Upper lobe of left lung (tissue), 4 donors: ENCODE measurements around the gene MBL2.

Experiments
- EP300 ChIP-seq, 4 donors: sonication (generic); formaldehyde crosslinking; IDR thresholded peaks; one replicate each; pipeline ENCODE4 v1.5.1; 2017; ENCODE audit warnings: antibody characterized with exemption in 4 of 4, control low read depth in 2 of 4
- POLR2A ChIP-seq, 4 donors: fragments of 450-650 bp; IDR thresholded peaks; one replicate each; pipeline ENCODE4 v1.5.1; 2016 to 2017; ENCODE audit warnings: antibody characterized with exemption in 4 of 4, mild to moderate bottlenecking in 2 of 4
- POLR2AphosphoS5 ChIP-seq, 2 donors: sonication (generic); formaldehyde crosslinking; IDR thresholded peaks; one replicate each; pipeline ENCODE4 v1.5.1; 2017; ENCODE audit warnings: antibody characterized with exemption in 2 of 2
- TF ChIP-seq, protein P1 (sequence below), 6 experiments: fragments of 450-650 bp in 4 of 6; fragments of 200-600 bp in 2 of 6; sonication (generic) in 2 of 6; IDR thresholded peaks; one replicate each; pipeline ENCODE4 v1.5.1; 2016 to 2019; ENCODE audit warnings: antibody characterized with exemption in 6 of 6

DNA sequence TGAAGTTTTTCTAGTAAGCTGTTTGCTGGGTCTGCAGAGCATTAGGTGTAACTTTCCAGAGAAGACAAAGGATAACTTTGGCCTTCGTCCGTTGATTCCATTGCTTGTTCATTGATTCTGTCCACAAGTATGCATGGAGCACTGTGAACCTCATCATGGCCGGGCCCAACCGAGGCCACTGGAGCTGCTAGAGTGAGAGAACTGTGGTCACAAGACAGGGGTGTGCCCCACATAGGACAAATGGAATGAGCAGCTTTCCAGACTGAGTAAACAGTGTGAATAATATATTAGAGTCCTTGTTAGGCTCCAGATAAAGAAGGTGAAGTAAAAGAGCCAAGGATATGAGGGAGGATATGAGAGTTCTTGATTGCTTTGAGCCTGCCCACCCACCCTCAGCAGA, 24.9 kb downstream of the MBL2 start:
- TF ChIP-seq POLR2AphosphoS5 (IDR thresholded peaks at IDR 0.05): no peak
- TF ChIP-seq, protein P1, sequence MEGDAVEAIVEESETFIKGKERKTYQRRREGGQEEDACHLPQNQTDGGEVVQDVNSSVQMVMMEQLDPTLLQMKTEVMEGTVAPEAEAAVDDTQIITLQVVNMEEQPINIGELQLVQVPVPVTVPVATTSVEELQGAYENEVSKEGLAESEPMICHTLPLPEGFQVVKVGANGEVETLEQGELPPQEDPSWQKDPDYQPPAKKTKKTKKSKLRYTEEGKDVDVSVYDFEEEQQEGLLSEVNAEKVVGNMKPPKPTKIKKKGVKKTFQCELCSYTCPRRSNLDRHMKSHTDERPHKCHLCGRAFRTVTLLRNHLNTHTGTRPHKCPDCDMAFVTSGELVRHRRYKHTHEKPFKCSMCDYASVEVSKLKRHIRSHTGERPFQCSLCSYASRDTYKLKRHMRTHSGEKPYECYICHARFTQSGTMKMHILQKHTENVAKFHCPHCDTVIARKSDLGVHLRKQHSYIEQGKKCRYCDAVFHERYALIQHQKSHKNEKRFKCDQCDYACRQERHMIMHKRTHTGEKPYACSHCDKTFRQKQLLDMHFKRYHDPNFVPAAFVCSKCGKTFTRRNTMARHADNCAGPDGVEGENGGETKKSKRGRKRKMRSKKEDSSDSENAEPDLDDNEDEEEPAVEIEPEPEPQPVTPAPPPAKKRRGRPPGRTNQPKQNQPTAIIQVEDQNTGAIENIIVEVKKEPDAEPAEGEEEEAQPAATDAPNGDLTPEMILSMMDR (IDR thresholded peaks at IDR 0.05): no peak
- TF ChIP-seq POLR2A (IDR thresholded peaks at IDR 0.05): no peak
- TF ChIP-seq EP300 (IDR thresholded peaks at IDR 0.05): no peak
